GM23338 (cell line): ENCODE results near the gene MROH2A. TPM values are rescaled to one million over a fixed set of nuclear protein-coding genes. Genes with fewer than 3 reads are reported as not detected.

Source experiments
- ATAC-seq: fragments of 200-7000 bp; cut with Tn5 transposase; 3 replicates; pipeline ENCODE4 v1.9.1; 2020
- DNase-seq: peaks from one replicate; pipeline ENCODE4 v3.0.0-alpha.2; 2015; ENCODE audit warnings: low spot score
- H2AFZ ChIP-seq: fragments of 200-600 bp; sonication (generic); 2 replicates; pipeline ENCODE4 v1.8.0; 2016; ENCODE audit warnings: antibody characterized with exemption, mild to moderate bottlenecking, moderate library complexity
- H3F3A ChIP-seq: fragments of 200-600 bp; sonication (generic); replicated peaks from 2 replicates; pipeline ENCODE4 v1.8.0; 2017; ENCODE audit warnings: antibody characterized with exemption, mixed run types, low read depth
- H3K27ac ChIP-seq: fragments of 200-600 bp; sonication (generic); 2 replicates; pipeline ENCODE4 v1.6.1; 2016; ENCODE audit warnings: low read depth
- H3K27me3 ChIP-seq: fragments of 200-600 bp; sonication (generic); 2 replicates; pipeline ENCODE4 v1.8.0; 2016; ENCODE audit warnings: mild to moderate bottlenecking, mixed run types, moderate library complexity; ENCODE audit not compliant: insufficient read depth
- H3K36me3 ChIP-seq: fragments of 200-600 bp; sonication (generic); 2 replicates; pipeline ENCODE4 v1.8.0; 2016; ENCODE audit warnings: mild to moderate bottlenecking; ENCODE audit not compliant: insufficient read depth
- H3K4me1 ChIP-seq: fragments of 200-600 bp; sonication (generic); 2 replicates; pipeline ENCODE4 v1.8.0; 2016; ENCODE audit warnings: mild to moderate bottlenecking, moderate library complexity; ENCODE audit not compliant: insufficient read depth
- H3K4me2 ChIP-seq: fragments of 200-600 bp; sonication (generic); 2 replicates; pipeline ENCODE4 v1.7.1; 2017; ENCODE audit warnings: mixed run types
- H3K4me3 ChIP-seq: fragments of 200-600 bp; sonication (generic); 2 replicates; pipeline ENCODE4 v1.6.1; 2016; ENCODE audit warnings: mixed run types
- H3K79me2 ChIP-seq: fragments of 200-600 bp; sonication (generic); replicated peaks from 2 replicates; pipeline ENCODE4 v1.8.0; 2017; ENCODE audit warnings: mild to moderate bottlenecking; ENCODE audit not compliant: insufficient read depth
- H3K9me2 ChIP-seq: fragments of 200-600 bp; sonication (generic); 2 replicates; pipeline ENCODE4 v1.8.0; 2017; ENCODE audit not compliant: insufficient read depth
- H4K20me1 ChIP-seq: fragments of 200-600 bp; sonication (generic); replicated peaks from 2 replicates; pipeline ENCODE4 v1.8.0; 2017; ENCODE audit warnings: mild to moderate bottlenecking; ENCODE audit not compliant: insufficient read depth
- H3K27ac Mint-ChIP-seq: 2 replicates; pipeline ENCODE4 v1.8.0; 2020; ENCODE audit warnings: inconsistent platforms, mild to moderate bottlenecking, moderate library complexity, mixed read lengths
- H3K27me3 Mint-ChIP-seq: 3 replicates; pipeline ENCODE4 v1.8.0; 2022; ENCODE audit warnings: low read depth, mild to moderate bottlenecking, moderate library complexity, mixed read lengths, inconsistent platforms; ENCODE audit not compliant: insufficient read depth, poor library complexity
- H3K36me3 Mint-ChIP-seq: 3 replicates; pipeline ENCODE4 v1.8.0; 2021; ENCODE audit warnings: low read depth, mild to moderate bottlenecking, inconsistent platforms, moderate library complexity, mixed read lengths
- H3K4me1 Mint-ChIP-seq: 3 replicates; pipeline ENCODE4 v1.8.0; 2020; ENCODE audit warnings: mild to moderate bottlenecking, inconsistent platforms, mixed read lengths
- H3K4me3 Mint-ChIP-seq: 3 replicates; pipeline ENCODE4 v1.8.0; 2021; ENCODE audit warnings: moderate library complexity, mild to moderate bottlenecking, inconsistent platforms, mixed read lengths
- H3K9me3 Mint-ChIP-seq: 3 replicates; pipeline ENCODE4 v1.8.0; 2020; ENCODE audit warnings: moderate library complexity, mild to moderate bottlenecking, inconsistent platforms, mixed read lengths
- CREB1 ChIP-seq: fragments of 250-450 bp; sonication (Bioruptor Pico); IDR thresholded peaks from 2 replicates; pipeline ENCODE4 v1.5.0; 2020; ENCODE audit warnings: low read depth, mild to moderate bottlenecking, moderate library complexity
- EZH2 ChIP-seq: fragments of 200-600 bp; sonication (generic); IDR thresholded peaks from one replicate; pipeline ENCODE4 v1.8.0; 2017; ENCODE audit warnings: antibody characterized with exemption, mild to moderate bottlenecking, low read depth; ENCODE audit not compliant: unreplicated experiment
- EZH2phosphoT487 ChIP-seq: fragments of 200-600 bp; sonication (generic); IDR thresholded peaks from one replicate; pipeline ENCODE4 v1.8.1; 2018; ENCODE audit warnings: antibody characterized with exemption; ENCODE audit not compliant: unreplicated experiment
- JUNB ChIP-seq: IDR thresholded peaks from one replicate; pipeline ENCODE4 v1.6.1; 2016; ENCODE audit warnings: antibody characterized with exemption; ENCODE audit not compliant: unreplicated experiment
- NANOG ChIP-seq: IDR thresholded peaks from 2 replicates; pipeline ENCODE4 v1.6.1; 2016; ENCODE audit warnings: antibody characterized with exemption, borderline replicate concordance
- POLR2AphosphoS5 ChIP-seq: IDR thresholded peaks from 2 replicates; pipeline ENCODE4 v1.6.1; 2016; ENCODE audit warnings: antibody characterized with exemption, low read depth
- STAT1 ChIP-seq: IDR thresholded peaks from one replicate; pipeline ENCODE4 v1.6.1; 2016; ENCODE audit warnings: antibody characterized with exemption; ENCODE audit not compliant: unreplicated experiment
- ZNF114 ChIP-seq: fragments of 250-450 bp; sonication (Bioruptor Pico); IDR thresholded peaks from 2 replicates; pipeline ENCODE4 v1.5.0; 2020; ENCODE audit warnings: mild to moderate bottlenecking, moderate library complexity
- ZNF331 ChIP-seq: fragments of 250-450 bp; sonication (Bioruptor Pico); IDR thresholded peaks from 2 replicates; pipeline ENCODE4 v1.5.0; 2020; ENCODE audit warnings: low read depth, mild to moderate bottlenecking, moderate library complexity
- polyA plus RNA-seq: library from polyadenylated mRNA; unstranded; fragments of >200 nt; fragmentation: Nextera tagmentation; extraction: Ambion mirVana; gene quantifications from 2 replicates; pipeline ENCODE4 v1.2.1, GENCODE V29; 2016
- total RNA-seq: library from RNA; depleted of rRNA; stranded (reverse); fragments of >200 nt; shearing (Covaris generic); gene quantifications from 2 replicates; pipeline ENCODE4 v1.2.3, GENCODE V29; 2014
- TF ChIP-seq, protein P1 (sequence below): IDR thresholded peaks from 2 replicates; pipeline ENCODE4 v1.6.1; 2016; ENCODE audit warnings: antibody characterized with exemption
- TF ChIP-seq, protein P2 (sequence below), 2 experiments: fragments of 200-600 bp in 1 of 2; sonication (generic) in 1 of 2; conservative IDR thresholded peaks; 2 replicates each; pipeline versions ENCODE4 v1.5.1 to v1.6.1; 2016 to 2017; ENCODE audit warnings: antibody characterized with exemption in 2 of 2, low read depth in 2 of 2, mild to moderate bottlenecking in 2 of 2, moderate library complexity in 1 of 2
- TF ChIP-seq, protein P3 (sequence below): fragments of 250-450 bp; sonication (Bioruptor Pico); IDR thresholded peaks from 2 replicates; pipeline ENCODE4 v1.5.0; 2020; ENCODE audit warnings: mild to moderate bottlenecking, moderate library complexity

The MROH2A gene
- total and polyA plus RNA-seq, 2 experiments from 2014 or later: not detected

DNA sequence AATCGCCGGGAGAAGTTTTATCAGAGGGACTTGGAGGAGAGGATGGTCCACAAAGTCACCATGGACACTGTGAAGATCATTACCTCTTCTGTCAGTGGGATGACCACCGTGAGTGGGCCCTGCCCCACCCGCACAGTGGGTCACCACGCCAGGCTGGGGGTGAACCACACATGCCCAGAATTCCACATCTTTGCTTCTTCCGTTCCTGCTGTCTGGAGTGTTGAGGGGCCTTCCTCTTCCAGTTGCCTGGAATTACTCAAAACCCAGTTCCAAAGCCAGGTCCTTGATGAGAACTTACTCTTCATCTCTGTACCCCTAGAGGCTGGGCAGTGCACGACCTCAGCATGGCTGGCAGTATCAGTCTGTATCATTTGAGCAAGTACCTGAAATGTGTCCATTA, 22.1 kb downstream of the MROH2A start (continued):
- TF ChIP-seq ZNF114: no peak
- TF ChIP-seq CREB1: no peak
- TF ChIP-seq, protein P1, sequence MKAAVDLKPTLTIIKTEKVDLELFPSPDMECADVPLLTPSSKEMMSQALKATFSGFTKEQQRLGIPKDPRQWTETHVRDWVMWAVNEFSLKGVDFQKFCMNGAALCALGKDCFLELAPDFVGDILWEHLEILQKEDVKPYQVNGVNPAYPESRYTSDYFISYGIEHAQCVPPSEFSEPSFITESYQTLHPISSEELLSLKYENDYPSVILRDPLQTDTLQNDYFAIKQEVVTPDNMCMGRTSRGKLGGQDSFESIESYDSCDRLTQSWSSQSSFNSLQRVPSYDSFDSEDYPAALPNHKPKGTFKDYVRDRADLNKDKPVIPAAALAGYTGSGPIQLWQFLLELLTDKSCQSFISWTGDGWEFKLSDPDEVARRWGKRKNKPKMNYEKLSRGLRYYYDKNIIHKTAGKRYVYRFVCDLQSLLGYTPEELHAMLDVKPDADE: no peak
- no peak for TF ChIP-seq ZNF331 (CRISPR knock-in tag)
- TF ChIP-seq EZH2phosphoT487: no peak
- no peak for TF ChIP-seq STAT1
- no peak for TF ChIP-seq JUNB
- TF ChIP-seq NANOG: no peak
- TF ChIP-seq POLR2AphosphoS5: no peak
- no peak for TF ChIP-seq EZH2

DNA sequence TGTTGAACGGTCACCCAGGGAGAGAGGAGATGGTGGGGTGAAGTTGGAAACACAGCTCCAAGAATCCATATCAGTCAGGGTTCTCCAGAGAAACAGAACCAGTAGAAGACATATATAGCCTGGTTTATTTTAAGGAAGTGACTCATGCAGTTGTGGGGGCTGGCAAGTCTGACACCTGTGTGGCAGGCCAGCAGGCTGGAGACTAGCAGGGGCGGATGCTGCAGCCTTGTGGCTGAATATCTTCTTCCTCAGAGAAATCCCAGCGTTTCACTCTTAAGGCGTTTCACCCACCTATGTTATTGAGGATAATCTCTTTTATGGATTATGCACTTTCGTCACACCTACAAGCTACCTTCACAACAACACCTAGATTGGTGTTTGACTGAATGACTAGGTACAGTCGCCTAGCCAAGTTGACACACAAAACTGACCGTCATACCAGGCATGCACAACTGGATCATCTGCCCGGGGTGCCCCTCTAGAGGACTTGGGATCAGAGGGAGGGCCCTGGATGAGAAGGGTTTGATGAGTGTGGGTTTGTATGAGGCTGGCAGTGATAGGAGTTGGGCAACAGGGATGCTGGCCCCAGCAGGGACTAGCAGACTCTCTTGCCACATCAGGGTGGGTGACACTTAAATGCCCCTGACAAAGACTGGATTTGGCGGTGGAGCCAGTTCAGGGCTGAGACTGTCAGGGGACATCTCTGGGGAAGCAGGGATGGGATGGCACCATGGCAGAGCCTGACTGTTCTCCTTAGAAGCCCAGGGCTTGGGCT, 23.4 kb downstream of the MROH2A start:
- H3K4me1 Mint-ChIP-seq: no peaks in the 10 kb centered on the region
- H3K4me3 Mint-ChIP-seq: no peak overlapping the region
- no peaks in the 10 kb centered on the region for H3K4me1 ChIP-seq
- TF ChIP-seq EZH2phosphoT487: no peak
- no peak for TF ChIP-seq EZH2
- TF ChIP-seq JUNB: no peak
- no peak for TF ChIP-seq POLR2AphosphoS5
- TF ChIP-seq, protein P2, sequence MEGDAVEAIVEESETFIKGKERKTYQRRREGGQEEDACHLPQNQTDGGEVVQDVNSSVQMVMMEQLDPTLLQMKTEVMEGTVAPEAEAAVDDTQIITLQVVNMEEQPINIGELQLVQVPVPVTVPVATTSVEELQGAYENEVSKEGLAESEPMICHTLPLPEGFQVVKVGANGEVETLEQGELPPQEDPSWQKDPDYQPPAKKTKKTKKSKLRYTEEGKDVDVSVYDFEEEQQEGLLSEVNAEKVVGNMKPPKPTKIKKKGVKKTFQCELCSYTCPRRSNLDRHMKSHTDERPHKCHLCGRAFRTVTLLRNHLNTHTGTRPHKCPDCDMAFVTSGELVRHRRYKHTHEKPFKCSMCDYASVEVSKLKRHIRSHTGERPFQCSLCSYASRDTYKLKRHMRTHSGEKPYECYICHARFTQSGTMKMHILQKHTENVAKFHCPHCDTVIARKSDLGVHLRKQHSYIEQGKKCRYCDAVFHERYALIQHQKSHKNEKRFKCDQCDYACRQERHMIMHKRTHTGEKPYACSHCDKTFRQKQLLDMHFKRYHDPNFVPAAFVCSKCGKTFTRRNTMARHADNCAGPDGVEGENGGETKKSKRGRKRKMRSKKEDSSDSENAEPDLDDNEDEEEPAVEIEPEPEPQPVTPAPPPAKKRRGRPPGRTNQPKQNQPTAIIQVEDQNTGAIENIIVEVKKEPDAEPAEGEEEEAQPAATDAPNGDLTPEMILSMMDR (conservative IDR thresholded peaks at IDR 0.05; ENCODE audit: low read depth in 2 of 2): no peak
- TF ChIP-seq CREB1: no peak
- no peak for TF ChIP-seq NANOG
- TF ChIP-seq, protein P1: no peak
- TF ChIP-seq ZNF331 (CRISPR knock-in tag): no peak
- TF ChIP-seq ZNF114: no peak
- TF ChIP-seq, protein P3, sequence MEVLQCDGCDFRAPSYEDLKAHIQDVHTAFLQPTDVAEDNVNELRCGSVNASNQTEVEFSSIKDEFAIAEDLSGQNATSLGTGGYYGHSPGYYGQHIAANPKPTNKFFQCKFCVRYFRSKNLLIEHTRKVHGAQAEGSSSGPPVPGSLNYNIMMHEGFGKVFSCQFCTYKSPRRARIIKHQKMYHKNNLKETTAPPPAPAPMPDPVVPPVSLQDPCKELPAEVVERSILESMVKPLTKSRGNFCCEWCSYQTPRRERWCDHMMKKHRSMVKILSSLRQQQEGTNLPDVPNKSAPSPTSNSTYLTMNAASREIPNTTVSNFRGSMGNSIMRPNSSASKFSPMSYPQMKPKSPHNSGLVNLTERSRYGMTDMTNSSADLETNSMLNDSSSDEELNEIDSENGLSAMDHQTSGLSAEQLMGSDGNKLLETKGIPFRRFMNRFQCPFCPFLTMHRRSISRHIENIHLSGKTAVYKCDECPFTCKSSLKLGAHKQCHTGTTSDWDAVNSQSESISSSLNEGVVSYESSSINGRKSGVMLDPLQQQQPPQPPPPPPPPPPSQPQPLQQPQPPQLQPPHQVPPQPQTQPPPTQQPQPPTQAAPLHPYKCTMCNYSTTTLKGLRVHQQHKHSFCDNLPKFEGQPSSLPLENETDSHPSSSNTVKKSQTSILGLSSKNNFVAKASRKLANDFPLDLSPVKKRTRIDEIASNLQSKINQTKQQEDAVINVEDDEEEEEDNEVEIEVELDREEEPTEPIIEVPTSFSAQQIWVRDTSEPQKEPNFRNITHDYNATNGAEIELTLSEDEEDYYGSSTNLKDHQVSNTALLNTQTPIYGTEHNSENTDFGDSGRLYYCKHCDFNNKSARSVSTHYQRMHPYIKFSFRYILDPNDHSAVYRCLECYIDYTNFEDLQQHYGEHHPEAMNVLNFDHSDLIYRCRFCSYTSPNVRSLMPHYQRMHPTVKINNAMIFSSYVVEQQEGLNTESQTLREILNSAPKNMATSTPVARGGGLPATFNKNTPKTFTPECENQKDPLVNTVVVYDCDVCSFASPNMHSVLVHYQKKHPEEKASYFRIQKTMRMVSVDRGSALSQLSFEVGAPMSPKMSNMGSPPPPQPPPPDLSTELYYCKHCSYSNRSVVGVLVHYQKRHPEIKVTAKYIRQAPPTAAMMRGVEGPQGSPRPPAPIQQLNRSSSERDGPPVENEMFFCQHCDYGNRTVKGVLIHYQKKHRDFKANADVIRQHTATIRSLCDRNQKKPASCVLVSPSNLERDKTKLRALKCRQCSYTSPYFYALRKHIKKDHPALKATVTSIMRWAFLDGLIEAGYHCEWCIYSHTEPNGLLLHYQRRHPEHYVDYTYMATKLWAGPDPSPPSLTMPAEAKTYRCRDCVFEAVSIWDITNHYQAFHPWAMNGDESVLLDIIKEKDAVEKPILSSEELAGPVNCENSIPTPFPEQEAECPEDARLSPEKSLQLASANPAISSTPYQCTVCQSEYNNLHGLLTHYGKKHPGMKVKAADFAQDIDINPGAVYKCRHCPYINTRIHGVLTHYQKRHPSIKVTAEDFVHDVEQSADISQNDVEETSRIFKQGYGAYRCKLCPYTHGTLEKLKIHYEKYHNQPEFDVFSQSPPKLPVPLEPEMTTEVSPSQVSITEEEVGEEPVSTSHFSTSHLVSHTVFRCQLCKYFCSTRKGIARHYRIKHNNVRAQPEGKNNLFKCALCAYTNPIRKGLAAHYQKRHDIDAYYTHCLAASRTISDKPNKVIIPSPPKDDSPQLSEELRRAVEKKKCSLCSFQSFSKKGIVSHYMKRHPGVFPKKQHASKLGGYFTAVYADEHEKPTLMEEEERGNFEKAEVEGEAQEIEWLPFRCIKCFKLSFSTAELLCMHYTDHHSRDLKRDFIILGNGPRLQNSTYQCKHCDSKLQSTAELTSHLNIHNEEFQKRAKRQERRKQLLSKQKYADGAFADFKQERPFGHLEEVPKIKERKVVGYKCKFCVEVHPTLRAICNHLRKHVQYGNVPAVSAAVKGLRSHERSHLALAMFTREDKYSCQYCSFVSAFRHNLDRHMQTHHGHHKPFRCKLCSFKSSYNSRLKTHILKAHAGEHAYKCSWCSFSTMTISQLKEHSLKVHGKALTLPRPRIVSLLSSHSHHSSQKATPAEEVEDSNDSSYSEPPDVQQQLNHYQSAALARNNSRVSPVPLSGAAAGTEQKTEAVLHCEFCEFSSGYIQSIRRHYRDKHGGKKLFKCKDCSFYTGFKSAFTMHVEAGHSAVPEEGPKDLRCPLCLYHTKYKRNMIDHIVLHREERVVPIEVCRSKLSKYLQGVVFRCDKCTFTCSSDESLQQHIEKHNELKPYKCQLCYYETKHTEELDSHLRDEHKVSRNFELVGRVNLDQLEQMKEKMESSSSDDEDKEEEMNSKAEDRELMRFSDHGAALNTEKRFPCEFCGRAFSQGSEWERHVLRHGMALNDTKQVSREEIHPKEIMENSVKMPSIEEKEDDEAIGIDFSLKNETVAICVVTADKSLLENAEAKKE (CRISPR knock-in tag): no peak

More for the DNA sequence above, 23.4 kb downstream of the MROH2A start:
- no peaks in the 10 kb centered on the region for H3K36me3 ChIP-seq
- H3K79me2 ChIP-seq: no peaks in the 10 kb centered on the region
- H3K36me3 Mint-ChIP-seq: no peaks in the 10 kb centered on the region; the same call in 2 of the 3 replicates
- H4K20me1 ChIP-seq: no peaks in the 10 kb centered on the region
- peaks cover 19% of the 10 kb centered on the region for H3K9me3 Mint-ChIP-seq
- no peak overlapping the region for H3K4me2 ChIP-seq
- H3K27me3 ChIP-seq: no peaks in the 10 kb centered on the region
- H2AFZ ChIP-seq: no peak overlapping the region
- no peak overlapping the region for H3K4me3 ChIP-seq
- no peak overlapping the region for H3K27ac ChIP-seq
- no peaks in the 10 kb centered on the region for H3F3A ChIP-seq
- ATAC-seq (no peak), DNase-seq (no peak)
- no peak overlapping the region for H3K27ac Mint-ChIP-seq
- H3K27me3 Mint-ChIP-seq: peaks cover 3% of the 10 kb centered on the region
- H3K9me2 ChIP-seq: no peaks in the 10 kb centered on the region
